Measurements from ENCODE around the gene NOS3.

Gene NOS3

GRCh38 chr7:150990416-150991186 lies at the start of gene NOS3:
Gene NOS3 (plus strand): TSS chr7:150991017. CDS start chr7:150993804, 2,787 bp downstream.
- no peak for DNase-seq (ENCODE audit: low spot score)

- no peak for DNase-seq (ENCODE audit: low spot score)
Measured at GRCh38 chr7:150941351-150942000, 49.3 kb upstream of the NOS3 start.

DNA sequence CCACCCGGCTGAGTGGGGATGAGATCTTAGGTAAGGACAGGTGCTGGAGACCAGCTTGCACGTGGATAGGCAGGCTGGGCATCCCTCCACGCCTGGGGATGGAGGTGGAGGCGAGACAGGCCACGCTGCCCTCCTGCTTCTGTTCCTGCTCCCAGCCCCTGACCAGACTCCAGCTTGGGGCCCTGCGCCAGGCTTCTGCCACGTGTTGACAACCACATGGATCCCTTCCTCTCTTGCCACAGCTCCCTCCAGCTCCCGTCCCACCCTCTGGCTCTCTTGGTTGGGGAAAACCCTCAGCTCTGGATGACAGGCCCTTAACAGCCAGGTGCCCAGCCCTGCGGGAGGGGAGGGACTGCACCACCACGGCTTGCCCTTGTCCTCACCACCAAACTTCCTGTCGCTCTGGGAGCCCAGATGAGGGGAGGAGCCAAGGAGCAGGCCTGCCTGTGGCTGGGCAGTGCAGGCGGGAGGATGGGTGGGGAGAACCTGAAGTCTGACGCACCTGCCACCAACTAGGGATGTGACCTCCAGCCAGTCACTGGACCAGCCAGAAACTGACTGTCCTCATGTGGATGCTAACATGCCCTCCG lies 48.7 kb upstream of the NOS3 start:
- no peak for DNase-seq (ENCODE audit: low spot score)

GRCh38 chr7:150942591-150943452 lies 48.0 kb upstream of the NOS3 start:
- no peak for DNase-seq (ENCODE audit: low spot score)

GRCh38 chr7:150943453-150943814 lies 47.4 kb upstream of the NOS3 start:
- DNase-seq (ENCODE audit: low spot score), result no peak

DNA sequence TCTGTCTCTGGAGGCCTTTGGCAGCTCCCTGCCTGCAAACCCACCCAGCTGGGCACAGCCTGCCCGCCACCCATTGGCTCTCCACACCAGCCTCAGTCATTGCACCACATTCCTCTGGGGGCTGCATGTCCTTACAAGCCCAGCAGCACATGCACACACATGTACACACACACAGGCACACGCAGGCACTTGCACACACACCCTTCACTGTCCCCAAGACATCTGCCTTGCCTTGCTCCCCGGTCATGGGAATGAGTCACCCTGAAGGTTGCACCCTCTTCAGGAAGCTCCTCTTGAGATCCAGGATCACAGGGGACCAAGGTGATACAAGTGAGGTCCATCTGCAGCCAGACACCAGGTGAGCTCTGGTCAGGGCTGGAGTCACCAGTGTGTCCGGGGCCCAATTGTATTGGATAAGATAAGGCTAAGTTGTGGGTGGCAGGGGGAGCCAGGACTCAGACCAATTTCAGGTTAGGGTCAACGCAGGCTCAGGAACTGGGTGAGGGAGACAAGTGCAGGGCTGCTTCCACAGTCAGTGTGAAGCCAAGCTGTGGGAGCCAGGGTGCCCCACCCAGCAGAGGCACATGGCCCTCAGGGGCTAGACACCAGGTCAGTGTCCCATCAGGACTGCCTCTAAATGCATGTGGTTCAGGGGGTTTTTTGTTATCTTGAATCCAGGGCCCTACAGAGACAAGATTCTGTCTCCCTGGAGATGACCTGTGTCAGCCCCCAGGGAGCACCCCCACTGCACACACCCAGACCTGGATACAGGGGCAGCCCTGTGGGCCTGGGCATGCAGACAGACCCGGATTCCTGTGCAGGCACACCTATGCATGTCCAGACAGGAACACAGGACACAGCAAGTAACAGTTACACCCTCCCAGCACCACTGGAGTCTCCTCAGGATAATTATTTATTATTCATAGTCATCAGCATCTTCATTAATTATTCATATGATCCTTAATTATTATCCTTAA lies 46.5 kb upstream of the NOS3 start:
- DNase-seq (ENCODE audit: low spot score), result no peak

- DNase-seq (ENCODE audit: low spot score), result no peak
Measured at GRCh38 chr7:150945171-150945852, 45.5 kb upstream of the NOS3 start.

GRCh38 chr7:150945853-150946420 lies 44.9 kb upstream of the NOS3 start:
- DNase-seq (ENCODE audit: low spot score), result peak; percentile 48

- DNase-seq (ENCODE audit: low spot score), result no peak
Measured at GRCh38 chr7:150946421-150947240, 44.2 kb upstream of the NOS3 start.

GRCh38 chr7:150947241-150947745 lies 43.5 kb upstream of the NOS3 start:
- no peak for DNase-seq (ENCODE audit: low spot score)

DNA sequence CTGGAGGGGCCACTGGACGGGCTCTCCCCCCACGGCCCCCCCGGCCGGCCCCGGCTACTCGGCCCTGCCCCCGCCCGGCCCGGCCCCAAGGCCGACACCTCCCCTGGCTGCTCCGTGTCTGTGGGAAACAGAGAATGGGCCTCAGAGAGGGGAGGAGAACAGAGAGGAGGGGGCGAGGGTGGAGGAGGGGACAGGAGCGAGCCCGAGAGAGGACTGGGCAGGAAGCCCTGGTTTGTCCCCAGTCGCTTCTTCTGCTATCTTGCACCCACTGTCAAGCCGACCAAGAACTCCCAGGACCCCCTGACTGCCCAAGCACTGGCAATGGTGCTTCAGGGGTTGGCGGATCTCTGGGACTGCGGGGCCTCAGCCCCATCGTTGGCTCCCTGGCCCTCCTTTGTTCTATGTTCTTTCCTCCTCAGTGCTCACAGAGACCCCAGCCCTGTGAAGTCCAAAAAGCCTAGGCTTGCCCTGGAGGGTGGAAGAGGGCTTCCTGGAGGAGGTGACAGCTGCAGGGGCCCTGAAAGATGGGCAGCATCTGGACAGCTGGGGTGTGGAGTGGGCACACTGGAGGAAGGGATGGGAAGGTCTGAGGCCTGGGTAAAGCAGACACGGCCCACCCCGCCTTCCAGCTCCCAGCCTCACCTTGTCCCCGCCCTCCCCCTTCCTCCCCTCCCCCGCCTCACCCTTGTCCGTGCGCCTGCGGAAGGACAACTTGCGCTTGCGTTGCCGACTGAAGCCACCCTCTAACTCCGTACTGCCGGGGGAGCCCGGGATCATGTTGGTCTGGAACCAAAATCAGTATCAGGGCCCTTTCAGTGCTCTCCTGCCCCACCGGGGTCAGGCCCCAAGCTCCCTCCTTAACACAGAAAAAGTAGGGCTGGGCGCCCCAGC lies 42.8 kb upstream of the NOS3 start:
- no peak for DNase-seq (ENCODE audit: low spot score)

DNA sequence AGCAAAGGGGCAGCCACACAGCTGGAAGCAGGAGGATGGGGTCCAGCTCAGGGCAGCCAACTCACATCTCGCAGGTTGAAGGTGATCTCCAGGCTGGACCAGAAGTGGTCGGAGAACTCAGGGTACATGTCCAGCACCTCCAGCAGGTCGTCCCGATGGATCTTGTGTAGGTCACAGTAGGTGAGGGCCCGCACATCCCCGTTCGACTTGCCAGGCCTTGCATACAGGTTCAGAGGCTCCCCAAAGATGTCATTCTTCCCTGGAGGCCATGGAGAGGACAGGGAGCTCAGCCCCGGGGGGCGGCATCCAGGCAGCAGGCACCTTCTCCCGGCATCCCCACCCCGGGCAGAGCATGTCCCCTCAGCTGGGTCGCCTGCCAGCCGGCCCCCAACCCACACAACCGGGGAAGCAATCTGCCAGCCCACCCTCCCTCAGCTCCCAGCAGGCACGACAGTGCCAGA lies 42.0 kb upstream of the NOS3 start:
- DNase-seq (ENCODE audit: low spot score), result no peak

DNA sequence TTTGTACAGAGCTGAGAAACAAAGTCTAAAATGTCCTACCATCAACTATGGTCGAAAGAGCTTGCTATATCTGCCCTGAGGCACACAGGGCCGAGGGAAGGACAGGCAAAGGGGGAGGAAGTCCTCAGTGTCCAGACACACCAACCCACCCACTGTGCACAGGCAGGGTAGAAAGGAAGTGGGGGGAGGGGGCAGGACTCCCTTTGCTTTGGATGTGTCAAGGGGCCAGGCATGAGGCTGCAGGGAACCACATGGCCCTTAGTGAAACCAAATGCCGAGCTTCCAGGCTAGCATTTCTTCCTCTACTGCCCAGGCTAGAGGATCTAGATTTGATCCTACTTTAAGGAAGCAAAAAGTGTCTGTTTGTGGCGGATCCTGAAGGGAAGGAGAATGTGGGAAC lies 41.3 kb upstream of the NOS3 start:
- DNase-seq (ENCODE audit: low spot score), result no peak

GRCh38 chr7:150949971-150950491 lies 40.8 kb upstream of the NOS3 start:
- no peak for DNase-seq (ENCODE audit: low spot score)

DNA sequence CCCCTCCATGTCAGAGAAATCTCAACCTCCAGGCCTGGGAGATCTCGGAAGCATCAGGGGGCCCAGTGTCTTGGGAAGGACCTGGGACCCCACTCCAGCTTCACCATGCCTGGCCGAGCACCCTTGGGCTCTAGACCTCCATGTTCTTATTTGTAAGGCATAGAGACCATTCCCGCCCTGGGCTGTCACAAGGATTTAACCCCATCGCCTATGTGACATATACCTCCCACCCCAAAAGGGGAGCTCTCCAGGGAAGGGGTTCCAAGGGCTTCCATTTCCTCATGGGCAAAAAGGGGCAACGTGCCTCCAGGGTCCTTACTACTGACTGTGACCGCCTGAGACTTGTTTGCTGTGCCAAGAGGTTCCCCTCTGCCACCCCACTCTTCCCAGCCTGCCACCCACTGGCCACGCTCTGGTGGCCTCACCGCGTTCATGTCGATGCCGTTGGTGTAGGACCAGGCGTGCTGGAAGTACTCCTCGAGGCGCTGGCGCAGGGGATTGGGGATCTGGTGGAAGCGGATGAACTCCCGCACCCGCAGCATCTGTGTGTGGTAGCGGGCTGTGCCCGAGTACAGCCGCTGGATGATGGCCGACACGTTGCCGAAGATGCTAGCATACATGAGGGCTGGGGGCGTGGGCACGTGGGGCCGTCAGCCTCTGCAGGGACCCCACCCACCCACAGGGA lies 40.2 kb upstream of the NOS3 start:
- no peak for DNase-seq (ENCODE audit: low spot score)

GRCh38 chr7:150951181-150951520 lies 39.7 kb upstream of the NOS3 start:
- no peak for DNase-seq (ENCODE audit: low spot score)

DNA sequence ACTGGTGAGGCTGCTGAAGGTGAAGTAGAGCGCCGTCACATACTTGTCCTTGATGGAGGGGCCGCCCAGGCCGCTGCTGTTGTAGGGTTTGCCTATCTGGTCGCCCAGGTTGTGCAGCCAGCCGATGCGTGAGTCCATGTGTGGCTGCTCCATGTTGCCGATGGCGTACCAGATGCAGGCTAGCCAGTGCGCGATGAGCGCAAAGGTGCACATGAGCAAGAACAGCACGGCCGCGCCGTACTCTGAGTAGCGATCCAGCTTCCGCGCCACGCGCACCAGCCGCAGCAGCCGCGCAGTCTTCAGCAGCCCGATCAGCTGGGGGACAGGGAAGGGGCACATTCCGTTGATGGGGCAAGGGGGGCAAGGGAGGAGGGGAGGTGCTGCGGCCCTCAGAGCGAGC lies 39.3 kb upstream of the NOS3 start:
- no peak for DNase-seq (ENCODE audit: low spot score)
